Limb (tissue), 2 donors: ENCODE data around the gene COL25A1.
"Not testable (repeated sequence)": the region's sequence is repeated elsewhere in the genome, so short reads cannot be mapped to it uniquely, and the experiment has no call there.

Experiments
- DNase-seq, 2 donors: peaks; one replicate each; pipeline ENCODE4 v3.0.0-alpha.2; 2016; ENCODE audit errors: extremely low spot score in 2 of 2

COL25A1 gene

DNA sequence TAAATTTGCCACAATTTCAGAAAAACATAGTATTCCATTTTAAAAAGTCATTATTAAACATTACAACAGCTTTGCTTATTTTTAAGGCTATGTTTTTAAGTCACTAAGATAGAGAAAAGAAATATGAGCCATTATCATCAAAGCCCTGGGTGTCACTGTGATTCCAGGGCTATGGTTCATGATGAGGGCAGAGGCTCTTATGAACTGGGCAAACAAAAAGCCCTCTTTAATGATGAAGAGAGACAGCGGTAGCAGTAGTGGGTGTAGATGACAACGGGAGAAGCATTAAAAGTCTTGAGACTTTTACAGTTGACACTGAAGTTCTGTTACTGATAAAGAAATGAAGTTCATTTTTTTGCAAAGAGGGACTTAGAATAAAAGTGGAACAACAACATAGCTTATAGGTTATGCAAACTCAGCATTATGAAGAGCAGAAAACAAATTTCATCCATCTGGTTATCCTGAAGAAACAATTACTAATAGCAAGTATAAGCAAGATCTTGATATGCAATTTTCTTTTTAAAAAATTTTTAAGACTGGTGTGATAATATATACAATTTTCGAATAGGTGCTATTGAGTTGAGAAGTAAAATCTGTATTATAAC, 336.9 kb downstream of the COL25A1 start:
- no peak for DNase-seq

DNA sequence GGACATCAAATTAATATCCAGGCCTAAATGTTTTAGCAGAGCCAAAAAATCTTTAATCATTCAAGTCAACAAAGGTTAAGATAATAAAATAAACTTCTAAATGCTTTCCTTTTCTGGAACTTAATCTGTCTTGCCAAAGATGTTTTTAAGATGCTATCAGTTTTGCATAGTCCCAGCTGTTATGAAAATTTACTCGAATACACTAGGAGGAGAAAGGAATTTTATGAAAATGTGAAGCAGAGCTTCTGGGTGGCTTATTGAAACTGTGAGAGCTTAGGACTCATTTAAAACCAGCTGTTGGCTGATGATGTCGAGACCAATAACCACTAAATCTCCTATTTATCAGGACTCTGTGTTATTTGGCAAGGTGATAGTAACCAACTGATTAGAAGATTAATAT, 337.4 kb downstream of the COL25A1 start:
- no peak for DNase-seq

DNA sequence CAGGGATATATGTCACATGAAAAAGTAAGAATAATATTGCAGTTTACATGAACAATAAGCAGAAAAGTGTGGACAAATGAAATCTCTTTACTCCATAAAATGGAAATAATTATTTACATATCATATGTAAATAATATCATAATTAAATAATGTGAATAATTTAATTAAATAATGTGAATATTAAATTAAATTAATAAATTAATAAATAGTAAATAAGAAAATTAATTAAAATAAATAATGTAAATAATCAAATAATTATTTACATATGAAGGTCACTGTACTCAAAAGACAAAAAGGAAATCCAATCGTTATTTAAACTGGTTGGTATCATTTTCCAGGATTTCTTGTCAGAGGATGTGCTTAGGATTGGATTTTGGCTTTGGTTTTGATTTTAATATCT, 338.5 kb downstream of the COL25A1 start:
- no peak for DNase-seq

DNA sequence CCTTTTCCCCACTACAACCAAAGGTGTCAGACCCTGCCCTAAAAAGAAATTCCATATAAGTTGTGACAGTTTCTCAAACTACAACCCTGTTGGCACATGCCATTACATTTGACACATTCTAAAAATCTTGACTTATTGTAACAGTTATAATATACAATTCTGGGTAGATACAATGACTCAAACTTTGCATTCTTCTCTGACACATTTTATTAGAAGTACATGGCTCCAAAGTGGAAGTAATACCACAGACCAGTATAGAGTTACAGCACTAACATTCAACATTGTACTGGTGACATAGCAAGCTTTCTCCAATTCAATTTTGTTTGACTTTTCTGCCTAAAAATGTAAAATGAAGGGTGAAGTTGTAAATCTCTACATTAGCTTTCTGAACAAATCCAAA, 343.0 kb downstream of the COL25A1 start:
- DNase-seq = no peak

DNA sequence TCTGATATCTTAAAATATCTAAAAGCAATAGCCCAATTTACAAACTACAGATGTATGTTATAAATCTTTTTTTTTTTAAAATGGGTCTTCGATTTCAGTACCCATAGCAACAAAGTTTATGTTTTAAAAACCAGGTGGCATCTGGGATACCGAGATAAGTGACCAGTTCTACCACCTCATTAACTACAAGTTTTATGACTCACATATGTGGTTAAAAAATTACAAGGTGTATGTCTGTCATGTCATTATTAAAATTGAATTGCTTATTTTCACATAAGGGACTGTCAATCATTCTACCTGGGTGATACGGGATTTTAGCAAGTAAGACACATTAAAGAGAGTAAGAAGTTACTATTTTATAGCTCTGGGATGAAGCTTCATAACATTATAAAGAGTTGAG, 347.6 kb downstream of the COL25A1 start:
- no peak for DNase-seq

DNA sequence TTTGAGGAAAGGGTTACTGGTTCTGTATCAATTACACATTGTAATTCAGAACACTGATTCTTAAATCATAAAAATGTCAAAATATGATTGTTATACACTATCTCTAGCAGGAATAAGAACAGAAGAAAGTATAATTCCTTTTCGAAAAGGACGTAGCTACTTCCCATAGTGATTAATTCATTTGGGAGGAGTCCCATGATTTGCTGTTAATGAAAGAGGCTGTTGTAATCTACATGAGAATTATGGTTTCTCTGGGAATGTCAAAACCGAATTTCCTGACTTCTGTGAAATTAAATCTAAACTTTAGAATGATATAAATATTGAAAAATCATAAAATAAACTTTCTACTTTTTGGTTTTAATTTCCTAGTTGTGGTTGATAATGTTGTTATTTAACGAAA, 348.5 kb downstream of the COL25A1 start:
- DNase-seq = no peak

DNA sequence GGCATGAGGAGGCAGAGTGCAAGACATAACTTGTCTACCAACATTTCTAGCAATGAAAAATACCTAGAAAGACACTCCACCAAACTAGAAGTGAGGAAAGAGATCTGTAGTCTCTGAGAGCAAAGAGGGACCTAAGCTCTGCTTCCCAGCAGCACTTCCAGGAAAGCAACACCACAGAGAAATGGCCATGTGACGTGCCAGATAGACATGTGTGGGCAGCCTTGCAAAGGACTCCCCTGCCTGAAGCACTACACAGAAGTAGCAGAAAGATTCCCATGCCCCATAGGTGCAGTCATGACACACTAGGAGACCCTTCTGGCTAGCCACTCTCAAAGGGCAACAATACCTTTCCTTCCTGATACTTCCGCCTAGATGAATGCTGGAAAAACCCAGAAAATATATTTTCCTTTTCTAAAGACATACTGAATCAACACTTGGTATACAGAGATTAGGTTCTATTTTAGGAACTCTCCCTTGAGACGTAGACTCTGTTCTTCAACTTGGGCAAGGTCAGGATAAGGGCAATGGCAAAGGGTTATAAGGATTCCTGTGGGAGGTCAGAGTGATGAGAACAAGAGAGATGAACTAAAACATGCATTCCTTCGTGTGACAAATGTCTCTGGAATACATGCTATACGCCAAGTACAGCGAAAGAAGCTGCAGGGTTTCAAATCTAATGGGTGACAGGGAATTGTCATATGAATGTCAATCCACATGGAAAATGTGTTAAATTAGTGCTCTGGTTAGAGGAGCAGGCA, 352.1 kb downstream of the COL25A1 start:
- no peak for DNase-seq

DNA sequence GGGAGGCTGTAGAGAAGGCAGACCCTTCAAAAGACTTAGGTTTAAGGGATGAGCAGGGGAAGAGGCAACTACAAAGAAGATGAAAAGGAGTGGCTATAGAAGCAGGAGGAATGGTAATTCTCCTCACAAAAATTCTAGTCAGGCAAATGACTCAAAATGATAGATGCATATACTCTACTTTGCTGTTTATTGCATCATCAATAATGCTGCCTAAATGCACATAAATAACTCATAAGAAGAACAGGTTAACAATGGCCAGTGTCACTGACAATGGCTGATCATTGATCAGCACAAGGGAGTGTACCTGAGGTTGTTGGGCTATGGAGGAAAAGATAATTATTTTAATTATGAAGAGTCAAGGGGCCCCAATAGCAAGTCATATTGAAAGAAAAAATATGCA, 354.9 kb downstream of the COL25A1 start:
- DNase-seq = no peak

DNA sequence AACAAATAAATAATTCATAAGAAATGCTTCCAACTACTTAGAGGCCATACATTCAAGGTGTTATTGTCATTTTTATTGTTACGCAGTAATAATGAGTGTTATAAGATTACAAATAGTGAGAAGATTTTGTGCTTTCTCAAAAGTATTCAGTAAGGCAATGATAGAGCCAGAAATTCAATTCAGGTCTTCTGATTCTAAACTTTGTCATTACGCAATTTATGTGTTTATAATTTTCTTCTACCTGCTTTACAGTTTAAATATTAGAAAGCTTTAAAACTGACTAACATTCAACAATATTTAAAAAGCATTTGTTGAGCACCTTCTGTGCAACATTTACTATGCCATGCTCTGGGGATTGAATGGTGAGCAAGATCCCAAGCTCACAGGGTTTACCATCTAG, 356.2 kb downstream of the COL25A1 start:
- no peak for DNase-seq

DNA sequence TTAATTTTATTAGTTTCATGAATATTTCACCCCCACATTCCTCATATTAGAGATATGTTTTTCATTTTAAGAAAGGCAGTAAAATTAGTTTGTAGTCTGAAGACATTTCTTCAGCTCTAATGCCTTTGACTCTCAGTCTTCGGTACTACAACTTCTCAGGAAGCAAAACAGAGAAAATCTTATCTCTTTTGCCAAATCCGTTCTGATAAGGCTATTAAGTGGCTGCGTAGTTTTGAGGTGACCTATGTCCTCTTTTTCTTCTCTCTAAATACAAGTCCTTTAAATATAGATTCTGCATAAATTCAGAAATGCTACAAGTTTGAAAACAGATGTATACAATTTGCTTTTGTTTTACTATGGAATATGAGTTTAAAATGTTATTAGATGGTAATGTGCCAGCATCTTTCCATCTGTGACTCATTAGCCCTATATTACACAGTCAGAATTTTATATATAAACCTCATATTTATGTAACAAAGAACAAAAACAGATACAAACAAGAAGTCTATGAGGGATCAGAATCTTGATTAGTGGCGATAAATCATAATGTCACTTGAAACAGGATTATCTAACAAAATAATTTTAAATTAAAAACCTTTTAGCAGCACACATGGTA, 358.4 kb downstream of the COL25A1 start:
- no peak for DNase-seq

DNA sequence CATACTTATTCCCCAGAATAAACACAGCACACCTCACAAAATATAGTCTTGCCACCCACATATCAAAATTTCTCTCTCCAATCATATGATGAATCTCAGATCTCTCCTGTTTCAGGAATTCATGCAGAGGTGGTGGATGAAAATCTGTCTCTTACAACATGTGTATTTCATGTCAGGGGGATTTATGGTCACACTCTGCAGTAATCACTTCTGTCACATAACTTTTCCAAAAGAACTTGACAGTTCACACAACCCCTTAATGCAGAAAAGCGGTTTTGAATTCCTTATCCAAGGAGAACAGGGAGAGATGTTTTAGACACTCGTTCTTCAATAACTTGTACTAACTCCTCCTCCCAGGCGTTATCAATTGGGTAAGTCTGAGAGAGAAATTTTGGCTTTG, 359.1 kb downstream of the COL25A1 start:
- no peak for DNase-seq

DNA sequence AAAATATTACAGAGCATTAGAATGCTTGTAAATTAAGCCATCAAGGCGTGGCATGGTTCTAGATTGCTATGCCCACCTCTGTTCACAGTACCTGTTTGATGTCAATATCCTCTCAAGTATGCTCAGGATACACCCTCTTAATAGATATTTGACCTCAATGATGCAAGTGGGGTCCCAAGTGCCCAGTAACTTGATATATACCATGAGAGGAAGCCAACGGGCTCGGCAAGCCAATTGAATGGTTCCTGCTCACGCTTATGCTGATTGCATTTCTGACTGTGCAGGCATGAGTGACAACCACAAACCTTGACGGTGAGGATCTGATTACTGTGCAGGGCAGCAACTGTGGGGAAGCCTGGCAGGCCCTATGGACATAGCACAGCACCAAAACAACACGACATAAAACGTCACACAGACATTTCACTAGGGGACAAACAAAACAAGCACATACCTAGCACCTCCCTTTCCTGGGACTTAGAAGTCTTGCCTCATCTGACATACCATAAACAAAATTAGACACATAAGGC, 360.5 kb downstream of the COL25A1 start:
- no peak for DNase-seq

DNA sequence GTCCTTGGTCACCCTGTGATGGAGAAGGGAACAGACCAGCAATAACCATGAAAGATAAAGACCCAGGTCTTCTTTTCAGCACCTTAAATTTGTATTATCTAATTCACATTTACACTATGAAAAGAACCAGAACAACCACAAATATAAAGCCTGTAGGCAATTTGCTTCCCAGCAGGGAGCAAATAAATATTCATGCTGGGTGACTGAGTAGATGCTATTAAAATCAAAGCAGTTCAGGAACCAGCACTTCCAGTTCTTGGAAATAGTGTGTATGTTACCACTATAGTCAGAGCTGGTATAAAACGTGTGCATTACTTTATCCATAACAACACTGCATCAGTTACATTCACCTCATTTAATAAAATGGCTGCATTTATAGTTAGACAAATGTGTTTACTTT, 361.8 kb downstream of the COL25A1 start:
- DNase-seq = no peak

DNA sequence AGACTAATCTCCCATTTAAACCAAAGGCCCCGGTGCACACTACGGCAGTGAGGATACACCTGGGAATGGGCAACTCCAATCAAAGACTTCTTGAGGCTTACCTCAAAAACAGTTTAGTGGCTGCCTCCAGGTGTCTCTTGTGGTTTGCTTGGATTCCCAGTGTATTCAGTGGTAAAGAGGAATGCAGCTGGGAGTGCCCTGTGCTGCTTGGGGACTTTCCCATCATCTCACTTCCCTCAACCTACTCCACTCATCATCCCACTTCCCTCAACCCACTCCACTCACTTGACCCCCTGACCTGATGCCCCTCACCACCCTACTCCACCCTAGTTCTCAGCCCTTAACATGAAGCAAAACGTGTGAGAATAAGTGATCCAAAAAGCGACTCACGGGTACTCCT, 362.3 kb downstream of the COL25A1 start:
- DNase-seq = no peak

DNA sequence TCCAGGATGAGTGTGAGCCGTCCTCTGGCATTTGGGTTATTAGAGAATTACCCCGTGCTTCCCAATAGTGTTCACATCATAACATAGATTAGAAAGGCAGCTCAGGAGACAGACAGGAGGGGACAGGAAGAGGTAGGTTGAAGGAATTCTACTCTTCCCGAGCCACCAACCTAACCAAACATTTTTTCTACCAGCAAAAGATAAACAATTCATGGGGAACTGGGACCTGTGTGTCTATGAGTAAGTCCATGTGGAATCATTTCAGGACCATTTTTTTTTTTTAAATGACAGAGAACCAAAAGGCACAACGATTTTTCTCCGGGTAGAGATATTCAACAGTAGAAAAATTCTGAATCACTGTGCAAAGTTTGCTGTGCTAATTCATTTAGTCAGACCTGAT, 365.4 kb downstream of the COL25A1 start:
- DNase-seq = no peak

DNA sequence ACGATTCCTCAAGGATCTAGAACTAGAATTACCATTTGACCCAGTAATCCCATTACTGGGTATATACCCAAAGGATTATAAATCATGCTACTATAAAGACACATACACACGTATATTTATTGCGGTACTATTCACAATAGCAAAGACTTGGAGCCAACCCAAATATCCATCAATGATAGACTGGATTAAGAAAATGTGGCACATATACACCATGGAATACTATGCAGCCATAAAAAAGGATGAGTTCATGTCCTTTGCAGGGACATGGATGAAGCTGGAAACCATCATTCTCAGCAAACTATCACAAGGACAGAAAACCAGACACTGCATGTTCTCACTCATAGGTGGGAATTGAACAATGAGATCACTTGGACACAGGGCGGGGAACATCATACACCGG, 368.5 kb downstream of the COL25A1 start:
- not testable (repeated sequence) for DNase-seq

DNA sequence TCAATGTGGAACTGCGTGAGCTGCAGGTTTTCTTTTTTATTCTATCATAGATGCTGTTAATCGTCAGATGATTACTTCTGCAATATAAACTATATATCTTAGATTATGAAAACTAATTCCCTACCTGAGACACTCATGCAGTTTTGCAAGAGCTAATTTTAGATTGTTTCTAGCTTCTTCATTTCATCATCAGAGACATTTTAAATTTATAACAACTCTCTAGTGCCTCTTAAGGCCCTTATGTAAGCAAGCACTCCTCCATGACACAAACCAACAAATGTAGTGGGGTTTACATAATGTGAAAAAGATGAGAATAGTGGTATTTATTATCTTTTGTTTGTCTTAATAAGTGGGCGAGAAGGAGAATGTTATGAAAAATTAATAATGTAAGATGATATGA, 369.4 kb downstream of the COL25A1 start:
- no peak for DNase-seq

DNA sequence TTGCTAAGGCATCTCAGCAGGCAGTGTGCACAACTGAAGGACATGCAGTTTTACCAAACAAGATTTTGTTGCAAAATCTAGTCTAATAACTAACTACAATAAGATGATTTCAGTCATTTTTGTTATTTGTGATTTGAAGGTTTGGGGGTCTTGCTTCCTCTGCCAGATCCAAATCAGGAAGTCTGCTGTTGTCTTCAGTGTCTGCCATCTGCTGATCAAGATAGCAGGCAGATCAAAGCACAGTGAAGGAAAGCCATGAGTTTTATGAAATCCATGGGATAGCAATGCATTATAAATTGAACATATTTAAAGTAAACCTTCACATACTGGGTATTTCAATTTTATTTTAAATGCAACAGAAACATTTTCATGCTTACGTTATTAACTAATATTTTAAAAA, 370.5 kb downstream of the COL25A1 start:
- no peak for DNase-seq

DNA sequence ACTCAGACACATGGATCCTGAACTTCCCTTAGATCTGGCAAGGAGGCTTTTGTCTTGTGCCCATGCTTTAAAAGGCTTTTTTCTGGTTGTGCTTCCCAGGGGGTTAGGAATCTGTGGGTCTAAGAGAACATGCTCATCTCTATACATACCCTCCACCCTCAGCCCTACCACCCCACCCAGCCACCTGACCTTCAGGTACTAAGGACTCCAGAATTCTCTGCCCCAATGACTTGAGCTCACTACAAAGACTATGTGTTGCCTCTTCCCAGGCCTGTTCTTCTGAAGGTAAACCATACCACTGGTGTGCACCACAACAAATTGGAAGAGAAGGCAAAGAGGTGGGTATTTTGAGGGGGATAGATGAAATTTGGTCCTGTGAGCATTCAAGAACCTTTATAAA, 372.3 kb downstream of the COL25A1 start:
- no peak for DNase-seq

DNA sequence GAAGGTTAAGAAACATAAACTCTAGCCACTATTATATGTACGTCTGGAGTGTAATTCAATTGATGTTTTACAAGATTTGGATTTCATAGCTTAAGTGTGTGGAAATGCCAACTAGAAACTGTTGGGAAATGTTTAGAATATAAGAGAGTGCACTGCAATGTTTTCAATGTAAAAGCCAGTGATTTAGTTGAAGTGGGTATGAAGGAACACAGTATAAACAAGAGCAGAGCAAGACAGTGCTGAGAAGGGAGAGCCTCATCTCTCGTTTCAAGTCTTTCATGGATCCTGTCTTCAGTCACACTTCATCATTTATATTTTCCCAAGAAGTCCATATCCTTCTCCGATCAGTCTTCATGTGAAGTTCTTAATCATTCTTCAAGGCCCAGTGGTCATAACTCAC, 375.7 kb downstream of the COL25A1 start:
- no peak for DNase-seq

DNA sequence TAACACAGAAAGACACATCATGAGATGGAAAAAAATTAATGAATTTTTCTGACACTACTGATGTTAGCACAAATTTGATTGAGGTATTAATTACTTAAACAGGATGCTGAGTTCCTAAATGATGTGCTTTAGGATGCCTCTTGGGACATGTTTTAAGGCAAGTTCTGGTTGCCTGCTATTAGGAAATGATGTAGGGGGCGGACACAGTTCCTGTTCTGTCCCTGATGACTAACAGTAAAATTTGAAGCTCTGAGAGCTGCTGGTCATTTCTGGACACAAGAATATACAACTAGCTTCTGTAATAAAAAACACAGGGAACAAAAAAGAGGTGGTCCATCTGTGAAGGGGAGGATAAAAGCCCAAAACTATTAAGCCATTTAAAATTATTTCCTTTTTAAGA, 376.4 kb downstream of the COL25A1 start:
- no peak for DNase-seq

DNA sequence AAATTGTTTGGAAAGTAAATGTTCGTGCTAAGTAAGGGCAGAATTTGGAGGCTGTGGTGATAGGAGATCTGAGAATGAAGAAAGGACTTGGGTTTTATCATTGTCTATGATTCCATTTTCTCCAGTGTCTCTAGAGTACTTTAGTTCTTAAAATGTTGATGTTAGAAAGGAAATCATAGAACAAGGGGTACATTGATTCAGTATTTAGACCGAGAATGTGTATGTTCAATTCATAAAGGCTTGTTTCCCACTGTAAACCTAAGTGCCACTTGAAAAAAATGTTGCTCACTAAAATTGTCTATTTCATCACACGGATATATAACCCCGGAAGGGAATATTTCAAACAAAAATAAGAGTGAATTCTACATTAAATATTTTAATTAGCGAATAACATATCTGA, 380.3 kb downstream of the COL25A1 start:
- no peak for DNase-seq
